ENCODE measurements around the gene ABCC1. TPM values are rescaled to one million over a fixed set of nuclear protein-coding genes. Genes with fewer than 3 reads are reported as not detected.

ABCC1 gene
- total RNA-seq, 1 experiment from 2014 or later = 56.4 TPM

GRCh38 chr16:16019488-16019887 is 70.1 kb downstream of the ABCC1 start:
- H4K5ac ChIP-seq (ENCODE audit: insufficient read length, low read depth, low read length) = no peak overlapping the region
- H3T11ph ChIP-seq (ENCODE audit: low read length) = no peak overlapping the region
- no peaks in the 10 kb centered on the region for H3K27me3 Mint-ChIP-seq (ENCODE audit: low read depth)
- no peak for TF ChIP-seq CTCF (conservative IDR thresholded peaks at IDR 0.05)
- H2AK5ac ChIP-seq (ENCODE audit: insufficient read length, low read length) = no peak overlapping the region
- no peak overlapping the region for H3K14ac ChIP-seq (ENCODE audit: insufficient read depth, low read length)
- no peaks in the 10 kb centered on the region for H3K9me3 Mint-ChIP-seq
- H3K4ac ChIP-seq (ENCODE audit: low read depth, low read length) = no peak overlapping the region
- H2BK15ac ChIP-seq (ENCODE audit: low read depth, low read length) = no peak overlapping the region
- no peak overlapping the region for H2BK20ac ChIP-seq (ENCODE audit: low read depth, low read length, poor library complexity, severe bottlenecking)
- no peak overlapping the region for H4K8ac ChIP-seq (replicated peaks; ENCODE audit: insufficient read length, low read depth, low read length)
- H3K18ac ChIP-seq (ENCODE audit: insufficient read length, low read depth, low read length) = no peak overlapping the region
- H3K27me3 ChIP-seq (ENCODE audit: insufficient read depth, low read length) = no peaks in the 10 kb centered on the region
- H3K56ac ChIP-seq (ENCODE audit: insufficient read length, low read depth, low read length) = no peak overlapping the region
- no peak overlapping the region for H3K4me2 ChIP-seq (ENCODE audit: insufficient read depth, insufficient read length, low read length)
- no peaks in the 10 kb centered on the region for H3K4me1 ChIP-seq (ENCODE audit: insufficient read depth, low read length)
- H3K27ac Mint-ChIP-seq = peak overlapping the region in 2 of 3 experiments; percentile 44 to 69; a peak in 4 of 7 replicates
- H3K4me1 Mint-ChIP-seq = no peaks in the 10 kb centered on the region
- no CpG with 5 or more reads among the region's 4 CpGs for WGBS (ENCODE audit: extremely low coverage, insufficient read length, low lambda C conversion rate)
- no peak overlapping the region for H4K91ac ChIP-seq (ENCODE audit: insufficient read length, low read depth, low read length)
- no peaks in the 10 kb centered on the region for H3K23me2 ChIP-seq (ENCODE audit: insufficient read length, low read depth, low read length, poor library complexity, severe bottlenecking)
- H2BK12ac ChIP-seq (ENCODE audit: insufficient read length, low read depth, low read length) = no peak overlapping the region
- H3K23ac ChIP-seq (ENCODE audit: insufficient read length, low read depth, low read length) = no peak overlapping the region
- no peak overlapping the region for H3K27ac ChIP-seq (ENCODE audit: insufficient read length, low read depth, low read length)
- H3K79me1 ChIP-seq (ENCODE audit: insufficient read depth, low read depth, low read length, poor library complexity, severe bottlenecking) = no peaks in the 10 kb centered on the region
- H3K9me3 ChIP-seq (ENCODE audit: control insufficient read depth, low read depth, low read length) = no peaks in the 10 kb centered on the region
- H2BK120ac ChIP-seq (ENCODE audit: low read depth, low read length, poor library complexity, severe bottlenecking) = no peak overlapping the region
- no peak overlapping the region for H2BK5ac ChIP-seq (ENCODE audit: insufficient read length, low read length)
- H2AFZ ChIP-seq (ENCODE audit: low read length) = no peak overlapping the region
- no peak overlapping the region for H3K4me3 Mint-ChIP-seq
- H3K9ac ChIP-seq (ENCODE audit: extremely low read depth, insufficient read length, low read length) = no peak overlapping the region
- peaks cover 24 to 67% (median 58%) of the 10 kb centered on the region in 3 experiments for H3K36me3 Mint-ChIP-seq (ENCODE audit: insufficient read depth in 1 of 3, low read depth in 3 of 3)
- DNase-seq = no peak
- no peaks in the 10 kb centered on the region for H3K79me2 ChIP-seq (ENCODE audit: insufficient read depth, low read length)
- H4K20me1 ChIP-seq (ENCODE audit: control insufficient read depth, insufficient read depth, insufficient read length) = no peaks in the 10 kb centered on the region
